Non-pigmented ciliary epithelial cell (primary cell): ENCODE results near the gene SEZ6L.

ENCODE experiments used
- DNase-seq: peaks from one replicate; pipeline ENCODE4 v3.0.0-alpha.2; 2010; ENCODE audit warnings: low read depth

The SEZ6L gene

DNA sequence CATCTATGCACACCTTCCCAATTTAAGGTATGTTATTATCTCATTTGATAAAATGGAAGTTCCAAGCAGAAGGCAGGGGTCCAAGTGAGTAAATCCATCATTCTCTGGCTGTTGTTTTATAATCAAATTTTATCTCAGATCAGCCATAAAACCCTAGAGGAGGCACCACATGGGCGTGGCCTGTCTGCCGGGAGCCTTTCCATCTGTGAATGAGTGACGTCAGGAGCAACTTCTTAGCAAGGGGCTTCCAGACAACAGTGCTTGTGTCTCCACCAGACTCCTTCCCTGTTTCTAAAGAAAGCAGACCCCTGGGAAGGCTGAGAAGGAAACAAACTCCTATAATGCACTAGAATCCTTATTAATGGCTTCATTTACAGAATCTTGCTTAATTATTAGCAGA lies 13.5 kb downstream of the SEZ6L start:
- no peak for DNase-seq

DNA sequence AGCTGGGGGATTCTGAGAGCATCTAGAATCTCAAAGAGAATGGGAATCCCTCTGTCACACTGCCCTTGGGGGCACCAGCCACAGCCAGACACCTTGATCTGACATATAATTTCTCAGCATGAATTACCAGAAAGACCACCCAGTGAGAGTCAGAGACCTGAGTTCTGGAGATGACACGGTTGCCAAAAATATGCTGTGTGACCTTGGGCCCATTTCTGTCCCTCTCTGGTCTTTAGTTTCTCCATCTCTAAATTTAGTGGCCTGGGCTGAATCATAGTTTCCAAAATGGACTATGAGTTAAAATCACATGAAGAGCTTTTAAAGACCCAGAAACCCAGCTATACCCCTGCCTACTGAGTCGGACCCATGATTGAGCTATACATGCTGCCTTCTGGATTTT lies 15.9 kb downstream of the SEZ6L start:
- DNase-seq: no peak

DNA sequence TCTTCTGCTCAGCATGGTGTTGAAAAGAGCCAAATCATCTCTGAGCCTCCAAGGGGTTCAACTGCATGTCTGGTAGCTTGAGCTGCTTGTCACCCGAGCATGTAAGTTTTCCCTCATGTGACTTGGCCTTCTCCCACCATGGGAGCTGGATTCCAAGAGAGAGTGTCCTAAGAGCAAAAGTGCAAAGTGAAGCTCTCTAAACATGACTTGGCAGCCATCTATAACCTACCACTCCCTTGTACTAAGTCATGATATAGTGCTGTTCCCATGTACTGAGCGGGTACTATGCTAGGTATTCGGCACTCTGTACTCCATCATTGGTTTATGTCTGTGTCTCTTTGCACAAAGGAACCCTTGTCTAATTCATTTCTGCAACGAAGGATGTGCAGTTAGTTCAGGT lies 19.1 kb downstream of the SEZ6L start:
- DNase-seq: no peak

GRCh38 chr22:26194313-26194712 lies 25.1 kb downstream of the SEZ6L start:
- DNase-seq: no peak

GRCh38 chr22:26194877-26195276 lies 25.6 kb downstream of the SEZ6L start:
- no peak for DNase-seq

DNA sequence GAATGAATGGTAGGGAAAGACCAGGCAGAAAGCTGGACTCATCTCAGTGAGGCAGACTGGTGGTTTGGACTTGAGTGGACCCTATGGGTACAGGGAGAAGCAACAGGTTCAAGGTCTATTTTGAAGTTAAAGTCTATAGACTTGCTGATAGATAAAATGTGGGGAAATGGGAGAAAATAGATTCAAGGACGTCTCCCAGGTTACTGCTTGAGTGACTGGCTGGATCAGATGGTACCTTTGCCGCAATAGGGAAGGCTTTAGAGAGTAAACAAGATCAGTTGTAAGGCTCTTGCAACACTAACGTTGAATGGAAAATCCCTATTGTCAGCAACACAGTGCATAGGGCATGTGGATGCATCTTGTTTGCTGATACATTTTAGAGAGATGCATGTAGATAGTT lies 27.4 kb downstream of the SEZ6L start:
- DNase-seq: no peak

DNA sequence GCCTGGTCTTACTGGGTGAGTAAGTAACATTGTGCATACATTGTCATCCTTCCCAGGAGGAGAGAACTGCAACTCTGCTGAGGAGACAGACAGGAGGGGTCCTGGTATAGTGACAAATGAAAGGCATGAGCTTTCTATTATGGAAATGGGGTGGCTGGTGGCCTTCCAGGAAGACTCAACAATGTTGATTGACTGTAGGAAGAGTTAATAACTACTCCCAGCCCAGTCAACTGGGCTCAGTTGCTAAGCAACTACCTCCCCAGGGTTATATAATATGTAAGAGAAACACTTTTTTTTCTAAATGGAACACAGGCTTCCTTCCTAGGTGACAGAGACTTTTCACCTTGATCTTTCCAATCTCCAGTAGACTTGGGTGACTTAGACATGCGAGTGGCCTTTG lies 28.2 kb downstream of the SEZ6L start:
- DNase-seq: no peak

DNA sequence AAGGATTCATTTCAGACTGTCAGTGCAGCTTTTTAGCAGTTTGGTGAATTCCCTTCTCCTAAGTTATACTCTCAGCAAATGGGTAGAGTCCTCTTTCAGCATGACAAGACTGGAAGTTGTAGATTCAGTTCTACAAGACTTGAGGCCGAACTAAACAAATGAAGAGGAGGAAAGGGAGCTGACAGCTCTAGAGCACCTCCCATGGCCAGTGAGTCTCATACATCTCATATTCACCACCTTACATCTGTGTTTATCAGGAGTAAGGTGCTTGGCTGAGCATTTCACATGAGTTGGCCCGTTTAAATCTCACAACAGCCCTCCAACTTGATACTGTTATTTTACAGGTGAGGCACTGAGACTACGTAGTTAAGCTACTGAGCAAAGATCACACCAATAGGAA lies 30.4 kb downstream of the SEZ6L start:
- DNase-seq: no peak

- no peak for DNase-seq
Measured at GRCh38 chr22:26202280-26202924, 33.1 kb downstream of the SEZ6L start.

- DNase-seq: no peak
Measured at GRCh38 chr22:26205494-26205893, 36.2 kb downstream of the SEZ6L start.

DNA sequence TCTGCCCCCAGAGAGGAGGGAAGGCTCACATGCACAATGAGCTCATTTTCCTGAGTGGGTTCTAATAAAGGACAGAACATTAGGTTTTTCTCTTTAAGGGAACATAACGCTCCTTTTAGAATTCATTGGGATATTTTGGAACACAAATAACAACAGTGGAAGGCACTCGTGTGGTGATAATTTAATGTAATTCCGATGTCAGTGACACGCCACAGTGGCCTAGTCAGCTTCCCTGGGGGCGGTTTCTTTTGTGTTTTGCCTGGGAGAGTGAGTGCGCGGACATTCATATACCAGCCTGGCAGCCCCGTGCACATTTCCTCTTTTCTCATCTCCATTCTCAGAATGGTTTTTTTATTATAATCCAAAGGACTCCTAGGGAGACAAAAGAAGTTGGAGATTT lies 41.1 kb downstream of the SEZ6L start:
- no peak for DNase-seq

DNA sequence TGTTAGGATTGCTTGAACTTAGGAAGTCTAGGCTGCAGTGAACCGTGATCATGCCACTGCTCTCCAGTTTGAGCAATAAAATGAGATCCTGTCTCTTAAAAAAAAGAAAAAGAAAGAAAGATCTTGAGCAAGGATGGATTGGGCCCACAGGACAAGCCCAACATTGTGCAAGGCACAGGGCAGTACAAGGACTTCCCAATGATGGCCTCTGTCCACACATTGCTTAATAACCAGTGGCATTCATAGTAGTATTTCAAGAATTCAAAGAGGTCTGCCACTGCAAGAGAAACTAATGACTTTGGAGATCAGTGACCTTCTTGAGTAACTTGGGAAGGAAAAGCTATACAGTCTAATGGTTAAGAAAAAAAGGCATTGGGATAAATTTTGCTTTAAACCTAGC lies 44.6 kb downstream of the SEZ6L start:
- DNase-seq: no peak

DNA sequence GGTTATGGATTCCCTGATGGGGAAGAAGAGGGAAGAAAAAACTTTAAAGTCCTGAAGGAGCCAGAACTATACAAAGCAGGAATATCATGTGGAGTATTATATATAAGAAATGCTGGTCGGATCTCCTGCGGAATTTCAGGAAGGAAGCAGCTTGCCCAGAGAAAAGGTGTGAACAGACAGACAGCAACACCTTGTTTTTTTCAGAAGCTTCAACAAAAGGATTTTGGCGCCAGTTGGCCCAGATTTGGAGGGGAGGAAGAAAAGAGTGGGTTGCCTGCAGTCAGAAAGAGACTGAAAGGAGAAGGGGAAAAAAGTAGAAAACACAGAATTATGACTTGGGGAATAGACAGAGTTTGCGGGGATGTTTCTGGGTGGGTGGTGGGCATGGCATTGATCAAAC lies 45.2 kb downstream of the SEZ6L start:
- DNase-seq: no peak

DNA sequence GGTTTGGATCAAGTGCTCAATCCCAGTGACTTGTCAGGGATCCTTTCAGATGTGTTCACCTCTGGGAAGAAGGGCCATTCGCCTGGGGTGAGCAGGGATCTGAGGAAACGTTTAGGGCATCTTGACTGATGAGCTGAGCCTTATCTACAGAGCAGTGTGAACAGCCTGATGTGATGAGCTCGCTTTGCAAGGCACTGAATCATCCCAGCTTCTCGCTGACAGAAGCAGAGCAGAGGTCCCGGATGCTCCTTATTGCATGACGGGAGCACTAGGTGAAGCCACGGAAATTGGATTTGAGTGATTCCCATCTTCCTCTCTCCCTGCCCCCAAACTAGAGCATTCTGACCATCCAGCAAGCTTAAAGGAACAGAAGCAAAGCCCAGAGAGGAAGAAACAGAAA lies 46.5 kb downstream of the SEZ6L start:
- DNase-seq: no peak

DNA sequence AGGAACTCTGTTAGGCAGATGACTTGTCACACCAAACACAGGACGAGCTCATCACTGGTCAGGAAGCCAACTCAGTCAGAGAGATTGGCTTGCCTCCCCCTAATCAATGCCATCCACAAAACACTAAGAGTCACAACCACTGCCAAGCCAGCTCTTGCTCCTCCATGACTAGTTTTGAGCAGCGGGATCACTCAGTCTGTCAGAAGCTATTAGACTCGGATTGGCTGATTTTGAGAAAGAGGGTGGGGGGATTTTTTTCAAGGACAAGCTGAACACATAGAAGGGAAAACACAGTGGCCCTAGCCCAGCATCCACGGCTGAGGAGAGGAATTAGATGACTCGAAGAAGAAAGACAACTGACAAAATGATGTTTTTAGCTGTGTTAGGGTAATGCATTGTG lies 55.9 kb downstream of the SEZ6L start:
- no peak for DNase-seq

DNA sequence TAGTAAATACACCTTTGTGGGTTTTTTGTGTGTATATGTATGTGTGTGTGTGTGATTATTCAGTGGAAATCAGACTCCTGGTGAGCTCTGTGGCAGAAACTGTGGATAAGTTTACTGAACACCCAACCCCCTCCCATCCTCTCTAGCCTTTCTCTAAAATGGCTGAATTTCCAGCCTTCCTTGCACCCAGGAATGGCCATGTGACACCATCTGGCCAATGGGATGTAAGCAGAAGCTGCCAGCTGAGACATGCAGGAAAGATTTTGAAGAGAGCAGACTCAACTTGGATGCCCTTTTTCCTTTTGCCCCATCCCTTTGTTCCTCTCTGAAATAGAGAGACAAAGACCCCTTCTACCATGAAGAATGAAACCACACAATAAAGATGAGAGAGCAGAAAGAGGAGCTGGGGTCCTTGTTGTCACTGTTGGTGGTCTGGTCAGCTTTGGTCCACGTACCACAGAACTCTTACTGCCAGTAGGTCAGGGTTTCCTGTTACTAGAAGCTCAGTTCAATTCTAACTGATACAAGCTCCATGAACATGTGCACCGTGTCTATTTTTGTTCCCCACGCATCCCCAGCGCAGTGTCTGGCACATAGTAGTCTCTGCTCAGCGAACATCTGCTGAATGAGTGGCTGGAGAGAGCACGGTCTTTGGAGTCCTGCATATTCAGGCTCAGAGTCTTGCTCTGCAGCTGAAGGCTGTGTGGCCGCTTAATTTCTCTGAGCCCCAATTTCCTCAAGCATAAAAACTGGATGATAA lies 57.5 kb downstream of the SEZ6L start:
- no peak for DNase-seq

GRCh38 chr22:26229910-26230309 lies 60.6 kb downstream of the SEZ6L start:
- no peak for DNase-seq

- DNase-seq: no peak
Measured at GRCh38 chr22:26234296-26234695, 65.0 kb downstream of the SEZ6L start.

DNA sequence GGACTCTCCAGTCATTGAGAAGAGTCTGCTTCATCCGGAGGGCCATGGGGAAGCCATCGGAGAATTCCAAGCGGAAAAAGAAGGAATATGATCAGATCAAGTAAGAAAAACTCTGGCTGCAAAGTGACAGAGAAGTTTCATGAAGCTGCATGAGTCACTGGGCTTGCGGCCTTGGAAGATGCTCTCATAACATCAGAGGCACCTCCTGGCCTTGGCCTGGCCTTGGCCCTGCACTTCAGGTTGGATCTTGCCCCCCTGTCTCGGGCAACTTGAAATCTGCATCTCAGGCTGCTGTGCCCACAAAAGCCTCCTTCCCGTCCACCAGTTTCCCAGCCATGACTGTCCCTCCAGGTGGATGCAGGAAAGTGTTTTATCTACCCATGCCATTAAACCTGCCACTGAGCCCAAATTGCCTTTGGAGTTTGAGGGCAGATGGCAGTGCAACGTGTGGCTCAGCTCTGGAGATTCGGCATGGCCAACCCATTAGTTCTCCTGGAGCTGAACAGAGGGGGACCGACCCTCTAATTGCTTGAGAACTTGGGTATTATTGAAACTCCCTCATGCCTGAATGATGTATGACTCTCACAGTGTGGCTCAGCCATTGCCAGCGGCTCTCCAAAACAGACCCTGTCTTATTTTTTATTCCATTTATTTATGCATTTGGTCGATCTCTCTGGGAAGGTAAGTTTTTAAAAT lies 66.7 kb downstream of the SEZ6L start:
- no peak for DNase-seq

- DNase-seq: no peak
Measured at GRCh38 chr22:26236991-26237390, 67.7 kb downstream of the SEZ6L start.

DNA sequence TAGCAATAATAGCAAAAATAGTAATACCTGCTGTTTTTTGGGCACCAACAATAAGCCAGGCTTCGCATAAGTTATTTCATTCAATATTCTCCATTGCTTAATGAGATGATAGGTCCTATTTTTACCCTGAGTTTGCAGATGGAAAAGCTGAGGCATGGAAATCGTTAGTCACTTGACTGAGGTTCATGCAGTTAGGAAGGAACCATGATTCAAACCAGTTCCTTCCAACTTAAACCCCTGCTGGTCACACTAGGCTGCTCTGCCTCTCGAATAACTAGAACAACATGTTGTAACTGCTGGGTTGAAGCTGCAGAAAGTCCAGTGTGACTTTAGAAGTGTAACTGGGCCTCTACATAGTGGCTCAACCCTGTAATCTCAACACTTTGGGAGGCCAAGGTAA lies 69.3 kb downstream of the SEZ6L start:
- DNase-seq: no peak

- DNase-seq: no peak
Measured at GRCh38 chr22:26239581-26239980, 70.3 kb downstream of the SEZ6L start.

DNA sequence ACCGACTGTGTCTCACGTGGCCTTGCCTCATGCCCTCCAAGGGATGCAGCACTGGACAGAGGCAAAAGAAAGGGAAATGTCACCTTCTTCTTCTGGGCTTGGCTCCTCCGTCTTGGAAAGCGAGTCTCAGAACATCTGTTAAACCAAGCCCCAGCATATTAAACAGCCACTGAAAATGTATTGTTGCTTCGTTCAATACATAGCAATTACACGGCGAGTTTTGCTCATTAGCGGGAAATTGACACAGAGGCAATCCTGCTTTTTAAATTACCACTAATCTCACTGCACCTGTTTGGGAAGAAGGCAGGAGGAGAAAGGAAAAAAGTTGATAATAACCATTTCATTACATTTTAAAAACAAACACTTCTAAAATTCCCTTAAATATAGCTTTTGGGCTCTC lies 72.1 kb downstream of the SEZ6L start:
- DNase-seq: no peak
